ENCODE results near the gene ANO9.

GRCh38 chr11:453564-453963 lies 11.8 kb upstream of the ANO9 start:
- TF ChIP-seq, protein P1, sequence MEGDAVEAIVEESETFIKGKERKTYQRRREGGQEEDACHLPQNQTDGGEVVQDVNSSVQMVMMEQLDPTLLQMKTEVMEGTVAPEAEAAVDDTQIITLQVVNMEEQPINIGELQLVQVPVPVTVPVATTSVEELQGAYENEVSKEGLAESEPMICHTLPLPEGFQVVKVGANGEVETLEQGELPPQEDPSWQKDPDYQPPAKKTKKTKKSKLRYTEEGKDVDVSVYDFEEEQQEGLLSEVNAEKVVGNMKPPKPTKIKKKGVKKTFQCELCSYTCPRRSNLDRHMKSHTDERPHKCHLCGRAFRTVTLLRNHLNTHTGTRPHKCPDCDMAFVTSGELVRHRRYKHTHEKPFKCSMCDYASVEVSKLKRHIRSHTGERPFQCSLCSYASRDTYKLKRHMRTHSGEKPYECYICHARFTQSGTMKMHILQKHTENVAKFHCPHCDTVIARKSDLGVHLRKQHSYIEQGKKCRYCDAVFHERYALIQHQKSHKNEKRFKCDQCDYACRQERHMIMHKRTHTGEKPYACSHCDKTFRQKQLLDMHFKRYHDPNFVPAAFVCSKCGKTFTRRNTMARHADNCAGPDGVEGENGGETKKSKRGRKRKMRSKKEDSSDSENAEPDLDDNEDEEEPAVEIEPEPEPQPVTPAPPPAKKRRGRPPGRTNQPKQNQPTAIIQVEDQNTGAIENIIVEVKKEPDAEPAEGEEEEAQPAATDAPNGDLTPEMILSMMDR (IDR thresholded peaks at IDR 0.05): no peak
- TF ChIP-seq POLR2A (IDR thresholded peaks at IDR 0.05): no peak
